CD4-positive, alpha-beta T cell treated with Interleukin-6 at 100 ng/mL for 8 hours (primary cell): Measurements from ENCODE around the gene PTPN12.

Experiments used
- DNase-seq: peaks from one replicate; pipeline ENCODE4 v3.0.0-alpha.2; 2020; ENCODE audit warnings: mixed read lengths, low spot score

The PTPN12 gene

GRCh38 chr7:77664715-77665114, 127.6 kb downstream of the PTPN12 start:
- no peak for DNase-seq

GRCh38 chr7:77665161-77665560, 128.1 kb downstream of the PTPN12 start:
- no peak for DNase-seq

- DNase-seq, result no peak
Observed at GRCh38 chr7:77667459-77668086, 130.5 kb downstream of the PTPN12 start.

GRCh38 chr7:77674878-77675277, 137.8 kb downstream of the PTPN12 start:
- no peak for DNase-seq

GRCh38 chr7:77679608-77680007, 142.5 kb downstream of the PTPN12 start:
- no peak for DNase-seq

GRCh38 chr7:77680266-77680665, 143.2 kb downstream of the PTPN12 start:
- no peak for DNase-seq

GRCh38 chr7:77684030-77684429, 146.9 kb downstream of the PTPN12 start:
- DNase-seq, result no peak

GRCh38 chr7:77685233-77685632, 148.1 kb downstream of the PTPN12 start:
- no peak for DNase-seq

GRCh38 chr7:77687100-77687746, 150.1 kb downstream of the PTPN12 start:
- DNase-seq, result no peak

- DNase-seq, result no peak
Observed at GRCh38 chr7:77687747-77688144, 150.7 kb downstream of the PTPN12 start.
